Muscle of leg (tissue), 11 donors: ENCODE data around the gene UHRF2. TPM values are rescaled to one million over a fixed set of nuclear protein-coding genes. Genes with fewer than 3 reads are reported as not detected.
A peak's percentile ranks its signal among the peaks of the same experiment; 100 is the strongest.

Source experiments
- DNase-seq: peaks from one replicate; pipeline ENCODE4 v3.0.0; 2013
- H3K27ac ChIP-seq: one replicate; pipeline ENCODE4 v1.5.1; 2013; ENCODE audit warnings: mild to moderate bottlenecking, low read length, control low read depth
- H3K27me3 ChIP-seq: one replicate; pipeline ENCODE4 v1.6.1; 2013; ENCODE audit warnings: low read length; ENCODE audit not compliant: control insufficient read depth, insufficient read depth
- H3K36me3 ChIP-seq: one replicate; pipeline ENCODE4 v1.6.1; 2013; ENCODE audit warnings: low read length; ENCODE audit not compliant: control insufficient read depth, insufficient read depth
- H3K4me1 ChIP-seq: one replicate; pipeline ENCODE4 v1.6.1; 2013; ENCODE audit warnings: low read length; ENCODE audit not compliant: control insufficient read depth, insufficient read depth
- H3K4me3 ChIP-seq: one replicate; pipeline ENCODE4 v1.5.1; 2013; ENCODE audit warnings: low read length, control low read depth
- H3K9me3 ChIP-seq: replicated peaks from 2 replicates; pipeline ENCODE4 v1.6.1; 2013; ENCODE audit warnings: low read depth, low read length; ENCODE audit not compliant: control insufficient read depth
- WGBS: methylation state at CpG from one replicate; pipeline ENCODE4 v1.1.5; 2013; ENCODE audit warnings: missing lambda C conversion rate; ENCODE audit not compliant: insufficient coverage; 5-methylcytosine and 5-hydroxymethylcytosine counted together
- polyA plus RNA-seq, 8 donors: library from polyadenylated mRNA; unstranded; fragments of 120-200 nt; gene quantifications; one replicate each; pipeline versions ENCODE4 v1.2.1 to v1.2.3, GENCODE V29; 2013; ENCODE audit warnings: inconsistent platforms in 1 of 8, low replicate concordance in 1 of 8; ENCODE audit not compliant: insufficient read length in 8 of 8, insufficient read depth in 1 of 8
- total RNA-seq: library from RNA; stranded (reverse); fragments of 120-200 nt; gene quantifications from one replicate; pipeline ENCODE4 v1.2.4, GENCODE V29; 2013

Gene UHRF2
- total and polyA plus RNA-seq, 9 donors = 27.3 to 38.6 (median 31.3) TPM

DNA sequence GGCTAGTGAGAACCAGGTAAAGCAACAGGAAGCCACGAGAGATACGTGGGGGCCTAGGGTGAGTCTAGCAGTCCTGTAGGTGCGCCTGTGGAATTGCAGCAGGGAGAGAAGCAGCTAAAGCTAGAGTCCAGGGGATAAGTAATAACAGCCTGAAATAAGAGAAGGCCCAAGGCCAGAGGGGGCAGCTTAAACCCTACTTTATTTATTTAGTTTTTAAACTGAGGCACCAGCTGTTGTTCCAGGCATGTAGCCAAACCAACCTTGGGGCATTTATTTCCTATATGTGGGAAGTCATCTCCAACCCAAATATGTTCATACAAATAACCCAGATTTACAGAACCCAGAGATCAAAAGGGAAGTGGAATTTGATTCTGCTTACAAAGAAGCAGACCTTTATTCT, 139.0 kb downstream of the UHRF2 start:
- 30% methylated on average over 3 of the region's 3 CpGs for WGBS
- H3K4me3 ChIP-seq = no peak overlapping the region
- no peaks in the 10 kb centered on the region for H3K36me3 ChIP-seq
- peaks cover 21% of the 10 kb centered on the region for H3K4me1 ChIP-seq
- H3K27ac ChIP-seq = peak overlapping the region; percentile 8
- no peaks in the 10 kb centered on the region for H3K27me3 ChIP-seq
- no peaks in the 10 kb centered on the region for H3K9me3 ChIP-seq
- DNase-seq = peak; percentile 57

GRCh38 chr9:6552498-6553121, 139.6 kb downstream of the UHRF2 start:
- peaks cover 21% of the 10 kb centered on the region for H3K4me1 ChIP-seq
- H3K27me3 ChIP-seq = no peaks in the 10 kb centered on the region
- peak; percentile 72 for DNase-seq
- H3K4me3 ChIP-seq = no peak overlapping the region
- peak overlapping the region; percentile 8 for H3K27ac ChIP-seq
- H3K9me3 ChIP-seq = no peaks in the 10 kb centered on the region
- no peaks in the 10 kb centered on the region for H3K36me3 ChIP-seq
- 38% methylated on average over 4 of the region's 7 CpGs for WGBS

DNA sequence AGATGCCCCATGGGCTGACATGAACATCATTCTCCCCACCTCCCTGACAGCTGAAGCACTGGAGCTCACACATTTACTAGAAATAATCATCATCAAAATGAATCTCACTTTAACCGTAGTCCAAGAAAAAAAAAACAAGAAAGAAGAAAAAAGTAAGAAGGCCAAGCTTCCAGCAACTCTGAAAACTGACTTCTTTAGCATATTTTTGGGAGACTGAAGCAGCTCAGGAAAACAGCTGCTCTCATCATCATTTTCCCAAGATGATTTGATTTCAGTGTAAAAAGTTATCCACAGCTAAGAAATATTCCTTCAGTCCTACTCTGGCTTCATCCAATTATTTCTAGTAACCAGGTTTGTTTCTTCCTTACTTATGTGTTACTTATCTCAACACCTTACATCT, 140.9 kb downstream of the UHRF2 start:
- Histone ChIP-seq H3K4me1 (peaks cover 21% of the 10 kb centered on the region), H3K27ac (peak overlapping the region; percentile 42), H3K36me3 (no peaks in the 10 kb centered on the region), H3K4me3 (no peak overlapping the region), H3K27me3 (no peaks in the 10 kb centered on the region), H3K9me3 (no peaks in the 10 kb centered on the region)
- peak; percentile 83 for DNase-seq
- no CpG with 5 or more reads among the region's 1 CpG for WGBS

Other genes starting within 250 kb of the UHRF2 start
- 27.4 TPM for gene IL33, start 197.4 kb upstream of the UHRF2 start, total RNA-seq
- gene IL33, start 197.4 kb upstream of the UHRF2 start, polyA plus RNA-seq = 10 to 100 TPM; 23.5 to 33.1 (median 27.2) TPM
- not detected for gene TPD52L3, start 84.8 kb upstream of the UHRF2 start, total RNA-seq
- gene TPD52L3, start 84.8 kb upstream of the UHRF2 start, polyA plus RNA-seq = not detected
- 0.27 TPM for gene GLDC, start 232.5 kb downstream of the UHRF2 start, total RNA-seq
- gene GLDC, start 232.5 kb downstream of the UHRF2 start, polyA plus RNA-seq = 1 to 10 TPM in 3 of 8 donors, under 1 TPM in 5; 0.29 to 2.1 (median 0.65) TPM